ENCODE results near the gene MEGF8. TPM values are rescaled to one million over a fixed set of nuclear protein-coding genes. Genes with fewer than 3 reads are reported as not detected.

MEGF8 gene
- total and polyA plus RNA-seq, 2 of the 13 experiments (the other 11 are each of a cell fraction or from before 2014, with no cell fraction given): 4.0 to 8.8 TPM

GRCh38 chr19:42323473-42323851 lies 2.0 kb upstream of the MEGF8 start (continued):
- TF ChIP-seq ZBTB33 (CRISPR knock-in tag; IDR thresholded peaks at IDR 0.05) (no peak), BRD4 (CRISPR knock-in tag; IDR thresholded peaks at IDR 0.05) (no peak), FOXO1 (CRISPR knock-in tag; IDR thresholded peaks at IDR 0.05) (no peak), ZNF691 (CRISPR knock-in tag; IDR thresholded peaks at IDR 0.05; ENCODE audit: borderline replicate concordance, low read depth) (no peak), E2F5 (CRISPR knock-in tag; conservative IDR thresholded peaks at IDR 0.05) (no peak)

GRCh38 chr19:42323852-42324654 lies 1.4 kb upstream of the MEGF8 start:
- POLR2A ChIA-PET: no interaction called here
- H3K9me3 ChIP-seq (ENCODE audit: low read length): no peaks in the 10 kb centered on the region
- H3K4me2 ChIP-seq (ENCODE audit: low read depth, low read length): peak overlapping the region; percentile 45
- H3K4me1 ChIP-seq (ENCODE audit: insufficient read depth, low read length): peaks cover 24% of the 10 kb centered on the region
- DNase-seq (ENCODE audit: low spot score): no peak
- H4K20me1 ChIP-seq (ENCODE audit: insufficient read depth, low read length): no peaks in the 10 kb centered on the region
- FAIRE-seq: no peak
- H3K36me3 ChIP-seq (replicated peaks in 1 of 2; ENCODE audit: control insufficient read depth in 1 of 2, insufficient read depth in 2 of 2, low read length in 2 of 2): no peaks in the 10 kb centered on the region
- intact Hi-C loops (cut with micrococcal nuclease; ENCODE audit: unreplicated experiment) (loop anchor here (2.0 kb wide), 1 partner anchor 21 kb away; the partner anchor contains the start of genes PAFAH1B3 and PRR19), in situ Hi-C loops (cut with HindIII; ENCODE audit: extremely low pct_ligation_motif_present, low pct_unique_long_range_greater_than_20kb) (no loop called here)
- H3K9ac ChIP-seq (ENCODE audit: insufficient read depth, low read depth, low read length): peak overlapping the region; percentile 59; the same call in 1 of the 2 replicates
- peak overlapping the region in 2 of 3 experiments; percentile 51 to 75; a peak in 3 of 6 replicates for H3K4me3 ChIP-seq (replicated peaks in 1 of 3; ENCODE audit: insufficient read depth in 1 of 3, low read depth in 2 of 3, low read length in 3 of 3)
- H3K27me3 ChIP-seq (ENCODE audit: control insufficient read depth in 1 of 2, insufficient read depth in 2 of 2, low read length in 2 of 2): peaks cover 0 to 10% of the 10 kb centered on the region in 2 experiments; a peak in 2 of 5 replicates
- peaks cover 17% of the 10 kb centered on the region for H3K79me2 ChIP-seq (ENCODE audit: insufficient read depth, low read length)
- H2AFZ ChIP-seq (ENCODE audit: low read length): no peak overlapping the region
- CTCF ChIA-PET (ENCODE audit: low intra/inter-chr PET ratio, low total read pairs): interaction anchor here (1.4 kb wide), 1 partner anchor 34 kb away, joined by 4 read pairs; no protein-coding TSS in a partner anchor
- H3K27ac ChIP-seq (ENCODE audit: extremely low read length, insufficient read depth, low read length): no peak overlapping the region
- no peak for ATAC-seq
- TF ChIP-seq PATZ1 (CRISPR knock-in tag; IDR thresholded peaks at IDR 0.05) (0 out of 2 replicates have a peak, but pooled peaks have one; percentile 15), ZNF777 (CRISPR knock-in tag; IDR thresholded peaks at IDR 0.05) (peak; percentile 69), ZNF3 (CRISPR knock-in tag; IDR thresholded peaks at IDR 0.05) (no peak)
- WGBS (ENCODE audit: low lambda C conversion rate): 91% methylated on average over 45 of the region's 92 CpGs
- no TSS peak for BruUV-seq (replicated peaks)
